Measurements from ENCODE around the gene ARHGEF18.

- TF ChIP-seq CTCF (tag by site-specific recombination; IDR thresholded peaks at IDR 0.05), result no peak
- TF ChIP-seq ZBTB10 (tag by site-specific recombination; IDR thresholded peaks at IDR 0.05), result no peak
- no peak for TF ChIP-seq ZFP41 (tag by site-specific recombination; IDR thresholded peaks at IDR 0.05; ENCODE audit: borderline replicate concordance)
- TF ChIP-seq ZIC2 (tag by site-specific recombination; IDR thresholded peaks at IDR 0.05), result no peak
- no peak for TF ChIP-seq ZNF704 (tag by site-specific recombination; IDR thresholded peaks at IDR 0.05)
- TF ChIP-seq ZNF747 (tag by site-specific recombination; IDR thresholded peaks at IDR 0.05), result no peak
- no peak for TF ChIP-seq RBAK (tag by site-specific recombination; IDR thresholded peaks at IDR 0.05)
- no peak for TF ChIP-seq ZNF24 (tag by site-specific recombination; IDR thresholded peaks at IDR 0.05)
- no peak for TF ChIP-seq TCF7L2 (IDR thresholded peaks at IDR 0.05; ENCODE audit: borderline replicate concordance, low read depth, low read length)
- TF ChIP-seq ZNF707 (tag by site-specific recombination; IDR thresholded peaks at IDR 0.05), result no peak
- TF ChIP-seq ZBTB49 (tag by site-specific recombination; IDR thresholded peaks at IDR 0.05; ENCODE audit: low read depth), result no peak
- no peak for TF ChIP-seq PRDM10 (tag by site-specific recombination; IDR thresholded peaks at IDR 0.05)
These were observed 44.7 kb downstream of the ARHGEF18 start for GRCh38 chr19:7393459-7393858.

Data from HEK293 (cell line).